GM12872 (cell line): Measurements from ENCODE around the gene PARD6B.

Experiments used
- TF ChIP-seq, protein P1 (sequence below): IDR thresholded peaks from 3 replicates; pipeline ENCODE4 v1.5.1; 2011; ENCODE audit warnings: low read depth, mild to moderate bottlenecking, low read length, moderate library complexity; ENCODE audit not compliant: insufficient read depth

Gene PARD6B

DNA sequence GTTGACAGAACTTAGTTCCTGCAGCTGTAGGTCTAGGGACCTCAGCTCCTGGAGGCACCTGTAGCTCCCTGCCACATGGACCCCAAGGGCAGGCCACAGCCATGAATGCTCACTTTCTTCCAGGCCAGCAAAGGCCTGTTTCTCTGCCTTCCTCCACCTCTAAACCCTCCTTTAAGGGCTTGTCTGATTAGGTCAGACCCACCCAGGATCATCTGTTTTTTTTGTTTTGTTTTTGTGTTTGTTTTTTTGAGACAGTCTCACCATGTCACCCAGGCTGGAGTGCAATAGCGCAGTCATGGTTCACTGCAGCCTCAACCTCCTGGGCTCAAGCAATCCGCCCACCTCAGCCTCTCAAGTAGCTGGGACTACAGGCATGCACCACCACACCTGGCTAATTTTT is 52.0 kb downstream of the PARD6B start:
- TF ChIP-seq, protein P1, sequence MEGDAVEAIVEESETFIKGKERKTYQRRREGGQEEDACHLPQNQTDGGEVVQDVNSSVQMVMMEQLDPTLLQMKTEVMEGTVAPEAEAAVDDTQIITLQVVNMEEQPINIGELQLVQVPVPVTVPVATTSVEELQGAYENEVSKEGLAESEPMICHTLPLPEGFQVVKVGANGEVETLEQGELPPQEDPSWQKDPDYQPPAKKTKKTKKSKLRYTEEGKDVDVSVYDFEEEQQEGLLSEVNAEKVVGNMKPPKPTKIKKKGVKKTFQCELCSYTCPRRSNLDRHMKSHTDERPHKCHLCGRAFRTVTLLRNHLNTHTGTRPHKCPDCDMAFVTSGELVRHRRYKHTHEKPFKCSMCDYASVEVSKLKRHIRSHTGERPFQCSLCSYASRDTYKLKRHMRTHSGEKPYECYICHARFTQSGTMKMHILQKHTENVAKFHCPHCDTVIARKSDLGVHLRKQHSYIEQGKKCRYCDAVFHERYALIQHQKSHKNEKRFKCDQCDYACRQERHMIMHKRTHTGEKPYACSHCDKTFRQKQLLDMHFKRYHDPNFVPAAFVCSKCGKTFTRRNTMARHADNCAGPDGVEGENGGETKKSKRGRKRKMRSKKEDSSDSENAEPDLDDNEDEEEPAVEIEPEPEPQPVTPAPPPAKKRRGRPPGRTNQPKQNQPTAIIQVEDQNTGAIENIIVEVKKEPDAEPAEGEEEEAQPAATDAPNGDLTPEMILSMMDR: no peak

DNA sequence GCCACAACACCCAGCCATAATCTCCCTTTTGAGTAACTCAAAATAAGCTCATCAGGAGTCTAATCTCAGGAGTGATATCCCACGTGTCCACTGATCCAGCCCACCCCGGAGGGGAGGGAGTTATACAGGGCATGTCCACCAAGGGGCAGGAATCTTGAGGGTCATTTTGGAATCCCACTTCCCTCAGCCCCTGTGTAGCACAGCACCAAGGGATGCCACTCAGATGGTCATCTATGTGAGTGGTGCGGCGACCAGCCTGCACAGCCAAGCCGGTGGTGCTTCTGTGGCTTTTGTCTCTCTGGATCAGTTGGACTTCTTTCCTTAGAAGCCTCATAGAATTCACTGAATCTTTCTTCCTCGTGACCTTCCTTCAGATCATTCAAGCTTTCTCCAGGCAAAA is 52.5 kb downstream of the PARD6B start:
- TF ChIP-seq, protein P1: no peak

DNA sequence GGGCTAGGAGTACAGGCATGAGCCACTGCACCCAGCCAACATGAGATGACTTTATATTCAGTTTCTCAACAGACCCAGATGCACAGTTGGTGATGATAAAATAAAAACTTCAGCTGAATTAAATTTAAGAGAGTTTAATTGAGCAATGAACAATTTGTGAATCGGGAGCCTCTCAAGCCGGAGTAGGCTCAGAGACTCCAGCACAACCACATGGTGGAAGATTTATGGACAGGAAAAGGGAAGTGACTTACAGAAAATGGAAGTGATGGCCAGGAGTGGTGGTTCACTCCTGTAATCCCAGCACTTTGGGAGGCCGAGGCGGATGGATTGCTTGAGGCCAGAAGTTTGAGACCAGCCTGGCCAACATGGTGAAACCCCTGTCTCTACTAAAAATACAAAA is 53.1 kb downstream of the PARD6B start:
- TF ChIP-seq, protein P1: no peak

DNA sequence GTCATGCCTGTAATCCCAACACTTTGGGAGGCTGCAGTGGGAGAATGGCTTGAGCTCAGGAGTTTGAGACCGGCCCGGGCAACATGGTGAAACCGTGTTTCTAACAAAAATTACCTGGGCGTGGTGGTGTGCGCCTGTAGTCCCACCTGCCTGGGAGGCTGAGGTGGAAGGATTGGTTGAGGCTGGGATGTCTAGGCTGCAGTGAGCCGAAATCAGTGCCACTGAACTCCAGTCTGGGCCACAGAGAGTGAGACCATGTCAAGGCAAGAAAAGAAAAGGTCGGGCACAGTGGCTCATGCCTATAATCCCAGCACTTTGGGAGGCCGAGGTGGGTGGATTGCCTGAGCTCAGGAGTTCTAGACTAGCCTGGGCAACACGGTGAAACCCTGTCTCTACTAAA is 55.3 kb downstream of the PARD6B start:
- TF ChIP-seq, protein P1: no peak

DNA sequence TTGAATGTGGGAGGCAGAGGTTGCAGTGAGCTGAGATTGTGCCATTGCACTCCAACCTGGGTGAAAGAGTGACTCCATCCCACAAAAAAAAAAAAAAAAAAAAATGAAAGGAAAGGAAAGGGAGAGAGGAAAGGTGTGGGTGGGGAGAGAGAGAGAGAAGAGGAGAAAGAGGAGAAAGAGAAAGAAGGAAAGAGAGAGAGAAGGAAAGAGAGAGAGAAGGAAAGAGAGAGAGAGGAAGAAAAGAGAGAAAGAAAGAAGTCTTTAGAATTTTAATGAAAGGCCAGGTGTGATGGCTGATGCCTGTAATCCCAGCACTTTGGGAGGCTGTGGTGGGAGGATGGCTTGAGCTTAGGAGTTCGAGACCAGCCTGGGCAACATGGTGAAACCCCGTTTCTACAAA is 55.8 kb downstream of the PARD6B start:
- TF ChIP-seq, protein P1: no peak

DNA sequence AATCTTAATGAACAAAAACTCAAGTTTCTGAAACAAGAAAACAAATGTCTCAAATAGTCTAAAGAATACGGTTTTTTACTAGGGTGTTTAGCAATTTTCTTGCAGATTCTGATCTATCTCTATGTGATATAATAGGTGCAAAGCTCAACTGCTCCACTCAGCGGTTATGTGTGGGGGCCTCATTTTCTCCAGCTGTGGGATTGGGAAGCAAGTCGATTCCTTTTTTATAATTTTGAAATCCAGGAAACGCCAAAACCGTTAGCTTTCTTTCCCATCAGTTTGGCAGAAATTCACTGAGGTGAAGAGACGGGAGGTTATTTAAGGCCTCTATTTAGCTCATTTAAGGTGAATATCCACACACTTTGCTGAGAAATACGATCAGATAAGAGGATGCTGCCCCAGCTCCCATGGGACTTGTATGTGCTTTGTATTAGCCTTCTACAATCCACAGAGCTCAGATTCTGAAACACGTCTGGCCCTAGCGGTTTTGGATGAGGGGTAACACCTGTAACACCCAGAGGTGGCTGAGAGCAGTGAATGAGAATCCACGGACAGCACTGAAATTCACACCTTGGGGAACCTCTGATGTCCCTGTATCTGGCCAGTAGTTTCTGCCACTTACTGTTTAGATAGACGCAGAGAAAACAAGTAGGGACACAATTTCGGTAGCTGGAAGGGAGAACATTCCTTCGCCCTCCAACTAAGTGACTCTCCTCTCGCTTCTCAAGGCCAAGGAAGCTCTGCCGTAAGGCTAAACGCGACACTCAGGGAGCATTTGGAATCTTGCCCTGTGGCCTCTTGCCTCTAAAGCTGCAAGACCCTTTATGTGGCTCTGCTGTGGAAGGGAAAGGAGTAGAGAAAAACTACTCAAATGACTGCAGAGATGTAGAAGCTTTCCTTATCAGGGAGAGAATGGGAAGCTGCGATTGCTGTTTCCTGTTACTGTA is 56.9 kb downstream of the PARD6B start:
- TF ChIP-seq, protein P1: no peak

DNA sequence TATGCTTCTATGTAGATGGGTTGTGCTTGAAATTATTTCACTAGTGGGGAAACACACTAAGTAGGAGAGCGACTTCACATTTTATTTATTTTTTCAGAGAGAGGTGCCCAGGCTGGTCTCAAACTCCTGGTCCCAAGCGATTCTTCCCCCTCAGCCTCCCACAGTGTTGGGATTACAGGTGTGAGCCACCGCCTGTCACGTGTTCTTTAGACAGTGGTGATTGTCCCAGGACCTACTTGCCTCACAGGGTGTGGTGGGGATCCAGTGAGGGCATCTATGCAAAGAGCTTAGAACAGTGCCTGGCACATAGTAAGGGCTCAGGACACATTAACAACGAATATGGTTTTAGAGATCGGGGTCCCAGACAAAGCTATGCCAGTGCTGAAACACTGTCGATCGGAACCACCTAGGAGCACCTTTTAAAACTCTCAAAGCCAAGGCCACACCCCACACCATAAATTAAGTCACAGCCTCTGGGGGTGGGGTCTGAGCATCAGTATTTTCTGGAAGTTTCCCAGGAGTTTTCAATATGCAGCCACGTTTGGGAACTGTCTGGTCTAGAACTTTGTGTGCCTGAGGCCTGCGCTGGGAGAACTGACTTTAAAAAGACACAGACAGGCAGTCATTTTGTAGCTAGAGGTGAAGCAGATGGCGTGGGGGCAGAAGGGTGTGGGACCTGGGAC is 58.7 kb downstream of the PARD6B start:
- TF ChIP-seq, protein P1: no peak
